NT2/D1 (cell line): Measurements from ENCODE around the gene RAB11FIP3.

Experiments
- DNase-seq: peaks from one replicate; pipeline ENCODE4 v3.0.0-alpha.2; 2011; ENCODE audit warnings: low read depth, low spot score
- H3K27me3 ChIP-seq: 2 replicates; pipeline ENCODE4 v1.6.0; 2011; ENCODE audit warnings: mild to moderate bottlenecking; ENCODE audit not compliant: insufficient read length, insufficient read depth
- H3K36me3 ChIP-seq: 2 replicates; pipeline ENCODE4 v1.6.1; 2011; ENCODE audit warnings: mild to moderate bottlenecking, low read length, mixed read lengths; ENCODE audit not compliant: insufficient read depth, insufficient read length
- H3K4me1 ChIP-seq: 2 replicates; pipeline ENCODE4 v1.5.1; 2011; ENCODE audit not compliant: insufficient read depth, insufficient read length
- H3K4me3 ChIP-seq: 2 replicates; pipeline ENCODE4 v1.5.1; 2011; ENCODE audit warnings: low read depth; ENCODE audit not compliant: insufficient read length
- H3K9ac ChIP-seq: 2 replicates; pipeline ENCODE4 v1.6.0; 2011; ENCODE audit warnings: low read depth; ENCODE audit not compliant: insufficient read length
- H3K9me3 ChIP-seq: 2 replicates; pipeline ENCODE4 v1.5.1; 2011; ENCODE audit warnings: mild to moderate bottlenecking, low read length; ENCODE audit not compliant: insufficient read depth
- SUZ12 ChIP-seq: IDR thresholded peaks from 2 replicates; pipeline ENCODE4 v1.6.1; 2011; ENCODE audit not compliant: insufficient read length, insufficient read depth; ENCODE audit errors: extremely low read depth
- YY1 ChIP-seq: IDR thresholded peaks from 2 replicates; pipeline ENCODE4 v1.6.1; 2011; ENCODE audit not compliant: insufficient read length, insufficient read depth
- ZNF274 ChIP-seq: IDR thresholded peaks from 2 replicates; pipeline ENCODE4 v1.6.1; 2011; ENCODE audit warnings: mild to moderate bottlenecking, low read depth, low read length

Gene RAB11FIP3

DNA sequence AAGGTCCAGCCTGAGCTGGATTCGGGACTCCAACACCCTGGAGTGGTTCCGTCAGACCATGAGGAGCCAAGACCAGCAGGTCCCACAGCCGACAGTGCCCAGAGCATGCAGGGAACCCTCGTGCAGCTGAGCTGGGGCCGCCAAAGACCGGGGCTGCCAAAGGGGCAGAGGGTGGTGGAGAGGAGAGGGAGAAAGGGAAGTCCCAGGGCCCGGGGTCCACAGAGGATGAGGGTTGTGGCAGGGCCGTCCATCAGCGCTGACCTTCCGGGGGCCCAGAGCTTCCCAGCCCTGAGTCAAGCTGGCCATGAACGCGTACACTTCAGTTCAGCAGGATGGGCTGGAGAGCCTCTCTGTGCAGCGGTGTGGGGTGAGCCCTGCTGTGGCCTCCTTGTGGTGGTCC lies 95.4 kb downstream of the RAB11FIP3 start:
- H3K4me3 ChIP-seq: no peak overlapping the region
- TF ChIP-seq YY1: no peak
- TF ChIP-seq ZNF274: no peak
- TF ChIP-seq SUZ12: no peak
- H3K4me1 ChIP-seq: peaks cover 27% of the 10 kb centered on the region
- no peak overlapping the region for H3K9ac ChIP-seq
- DNase-seq: no peak
- no peaks in the 10 kb centered on the region for H3K9me3 ChIP-seq
- peaks cover 68% of the 10 kb centered on the region for H3K36me3 ChIP-seq
- H3K27me3 ChIP-seq: no peaks in the 10 kb centered on the region

DNA sequence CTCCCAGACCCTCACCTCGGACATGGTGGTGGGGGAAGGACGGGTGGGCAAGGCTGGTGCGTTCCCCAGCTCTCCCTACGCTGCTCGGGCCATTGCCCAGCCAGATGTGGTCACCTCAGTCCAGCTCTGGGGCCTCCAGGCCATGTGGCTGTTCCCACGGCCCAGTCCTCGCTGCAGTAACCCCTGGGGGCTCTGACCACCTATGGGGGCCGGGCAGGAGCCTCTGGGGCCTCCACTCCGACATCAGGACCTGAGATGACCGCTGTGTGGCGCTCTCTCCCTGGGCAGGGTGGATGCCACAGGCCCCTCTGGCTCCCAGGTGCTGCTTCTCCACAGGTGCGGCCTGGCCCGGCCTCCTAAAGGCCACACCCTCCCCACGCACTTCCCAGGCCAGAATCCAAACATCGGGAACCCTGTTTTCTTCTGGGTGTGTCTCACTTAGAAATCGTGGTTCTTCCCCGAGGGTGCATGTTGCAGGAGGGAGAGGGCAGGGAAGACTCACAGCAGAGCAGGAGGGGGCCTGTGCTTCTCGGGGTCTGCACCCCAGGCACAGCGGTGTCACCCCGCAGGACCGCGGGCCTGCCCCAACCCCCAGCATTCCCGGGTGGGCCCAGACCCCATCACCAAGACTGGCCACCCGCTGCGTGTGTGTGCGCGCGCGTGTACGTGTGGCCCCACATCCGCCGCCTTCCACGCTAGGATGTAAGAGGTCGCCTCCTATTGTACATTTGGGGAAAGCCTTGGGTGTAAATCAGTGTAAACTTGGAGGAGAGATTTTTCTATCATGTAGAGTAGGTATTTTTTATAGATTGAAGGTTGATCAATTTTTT lies 96.1 kb downstream of the RAB11FIP3 start:
- Histone ChIP-seq H3K4me1 (peaks cover 30% of the 10 kb centered on the region), H3K9ac (no peak overlapping the region), H3K27me3 (no peaks in the 10 kb centered on the region), H3K36me3 (peaks cover 62% of the 10 kb centered on the region), H3K9me3 (no peaks in the 10 kb centered on the region), H3K4me3 (no peak overlapping the region)
- no peak for DNase-seq
- TF ChIP-seq YY1 (no peak), SUZ12 (no peak), ZNF274 (no peak)

DNA sequence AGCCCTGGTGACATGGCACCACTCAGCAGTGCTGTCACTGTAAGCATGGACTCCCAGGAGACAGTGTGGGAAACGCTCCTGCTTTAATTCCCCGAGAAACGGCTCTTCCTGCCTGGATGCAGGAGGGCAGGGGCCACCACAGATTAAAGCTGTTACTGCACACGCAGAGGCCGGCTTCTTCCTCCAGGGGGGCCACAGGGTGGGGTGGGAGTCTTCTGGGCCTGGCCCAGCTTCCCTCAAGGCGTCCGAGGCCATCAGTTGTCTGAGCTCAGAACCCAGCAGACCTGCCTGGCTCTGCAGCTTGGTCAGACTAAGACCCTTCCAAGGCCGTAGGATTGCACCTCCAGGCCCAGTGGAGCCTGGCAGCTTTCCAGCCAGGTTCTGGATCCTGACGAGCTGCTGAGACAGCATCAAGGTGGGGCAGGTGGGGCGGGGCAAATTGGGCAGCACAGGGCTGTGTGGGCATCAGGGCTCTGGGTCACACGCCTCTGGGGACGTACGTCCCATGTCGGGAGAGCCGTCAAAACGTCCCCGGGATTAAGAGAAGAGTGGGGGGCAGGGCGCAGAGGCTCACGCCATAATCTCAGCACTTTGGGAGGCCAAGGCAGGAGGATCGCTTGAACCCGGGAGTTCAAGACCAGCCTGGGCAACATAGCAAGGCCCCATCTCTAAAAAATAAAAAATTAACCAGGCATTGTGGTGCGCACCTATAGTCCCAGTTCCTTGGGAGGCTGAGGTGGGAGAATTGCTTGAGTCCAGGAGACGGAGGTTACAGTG lies 97.1 kb downstream of the RAB11FIP3 start:
- TF ChIP-seq ZNF274 (no peak), YY1 (no peak), SUZ12 (no peak)
- no peaks in the 10 kb centered on the region for H3K9me3 ChIP-seq
- H3K9ac ChIP-seq: no peak overlapping the region
- no peak for DNase-seq
- H3K4me1 ChIP-seq: peaks cover 30% of the 10 kb centered on the region
- no peaks in the 10 kb centered on the region for H3K27me3 ChIP-seq
- H3K36me3 ChIP-seq: peaks cover 54% of the 10 kb centered on the region
- no peak overlapping the region for H3K4me3 ChIP-seq

DNA sequence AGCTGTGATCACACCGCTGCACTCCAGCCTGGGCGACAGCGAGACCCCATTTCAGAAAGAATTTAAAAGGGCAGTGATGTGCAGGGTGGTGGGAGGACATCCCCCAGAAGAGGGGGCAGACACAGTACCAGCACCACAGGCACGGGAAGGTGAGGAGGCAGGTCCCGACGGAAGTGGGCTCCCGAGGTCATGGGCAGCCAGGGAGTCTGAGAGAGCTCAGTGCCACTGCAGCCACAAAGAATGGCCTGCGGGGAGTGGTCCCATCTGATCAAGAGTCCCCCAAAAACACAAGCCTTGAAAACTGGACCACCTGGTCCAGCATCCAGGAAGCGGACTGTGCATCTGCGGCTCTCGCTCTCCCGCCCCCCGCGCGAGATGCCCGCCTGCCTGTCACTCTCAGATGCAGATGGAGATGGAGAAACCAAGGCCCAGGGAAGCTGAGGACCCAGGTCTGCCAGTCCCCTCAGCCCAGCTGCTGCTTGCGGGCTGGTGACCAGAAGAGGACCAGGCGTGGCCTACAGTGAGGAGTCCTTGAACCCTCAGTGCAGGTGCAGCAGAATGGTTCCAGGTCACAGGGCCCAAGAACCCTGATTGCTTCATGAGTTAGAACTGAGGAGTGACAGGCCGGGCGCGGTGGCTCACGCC lies 97.8 kb downstream of the RAB11FIP3 start:
- Histone ChIP-seq H3K9ac (no peak overlapping the region), H3K4me1 (peaks cover 30% of the 10 kb centered on the region), H3K9me3 (no peaks in the 10 kb centered on the region), H3K27me3 (no peaks in the 10 kb centered on the region), H3K36me3 (peaks cover 53% of the 10 kb centered on the region), H3K4me3 (no peak overlapping the region)
- TF ChIP-seq YY1: no peak
- TF ChIP-seq SUZ12: no peak
- no peak for TF ChIP-seq ZNF274
- no peak for DNase-seq

DNA sequence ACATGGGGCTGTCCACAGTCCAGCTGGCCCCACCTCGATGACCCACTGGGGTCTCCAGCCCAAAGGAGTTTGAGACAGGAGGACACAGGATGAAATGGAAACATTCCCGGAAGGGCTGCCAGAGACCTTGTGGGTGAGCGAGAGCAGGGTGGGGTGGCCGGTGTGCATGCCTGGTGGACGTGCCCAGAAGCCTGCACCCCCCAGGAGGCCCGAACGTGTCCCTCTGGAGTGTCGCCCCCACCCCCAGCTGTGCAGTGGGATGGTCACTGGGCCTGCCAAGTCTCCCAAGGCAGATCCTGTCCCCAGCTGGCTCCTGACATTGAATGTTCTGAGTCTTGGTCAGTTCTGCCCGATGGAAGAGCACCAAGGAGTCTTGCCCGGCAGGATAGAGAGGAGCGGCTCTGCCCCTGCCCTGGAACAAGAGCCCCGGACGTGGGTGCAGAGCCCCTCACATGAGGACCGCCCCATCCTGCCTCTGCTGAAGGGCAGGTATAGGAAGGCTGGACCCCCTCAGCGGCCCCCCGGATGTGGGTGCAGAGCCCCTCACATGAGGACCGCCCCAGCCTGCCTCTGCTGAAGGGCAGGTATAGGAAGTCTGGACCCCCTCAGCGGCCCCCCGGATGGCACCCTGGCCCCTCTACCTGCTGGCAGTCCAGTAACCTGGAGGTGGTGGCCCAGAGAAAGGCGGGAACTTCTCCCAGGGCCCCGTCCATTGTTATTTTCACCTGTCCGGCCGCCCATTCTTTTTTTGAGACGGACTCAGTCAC lies 99.0 kb downstream of the RAB11FIP3 start:
- H3K27me3 ChIP-seq: no peaks in the 10 kb centered on the region
- H3K9me3 ChIP-seq: no peaks in the 10 kb centered on the region
- no peak overlapping the region for H3K4me3 ChIP-seq
- H3K36me3 ChIP-seq: peaks cover 50% of the 10 kb centered on the region
- H3K4me1 ChIP-seq: peaks cover 30% of the 10 kb centered on the region
- no peak for DNase-seq
- no peak for TF ChIP-seq SUZ12
- TF ChIP-seq ZNF274: no peak
- no peak for TF ChIP-seq YY1
- H3K9ac ChIP-seq: no peak overlapping the region

DNA sequence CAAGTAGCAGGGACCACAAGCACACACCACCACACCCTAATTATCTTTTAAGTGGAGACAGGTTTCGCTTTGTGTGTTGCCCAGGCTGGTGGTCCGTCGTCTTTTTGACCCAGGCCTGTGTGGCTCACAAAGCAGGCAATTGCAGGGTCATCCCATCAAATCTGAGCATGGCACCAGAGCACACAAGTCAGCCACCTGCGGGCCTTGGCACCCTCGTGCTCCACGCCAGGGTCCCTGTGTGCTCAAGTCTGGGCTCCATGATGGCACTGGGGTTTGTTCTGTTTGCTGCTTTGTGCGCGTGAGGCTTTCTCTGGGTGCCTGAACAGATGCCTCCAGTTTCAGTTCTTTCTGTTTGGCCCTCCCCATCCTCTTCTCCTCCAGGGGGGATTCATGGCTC lies 99.7 kb downstream of the RAB11FIP3 start:
- H3K4me1 ChIP-seq: peaks cover 35% of the 10 kb centered on the region
- no peak overlapping the region for H3K4me3 ChIP-seq
- no peak for TF ChIP-seq SUZ12
- no peak for TF ChIP-seq ZNF274
- no peaks in the 10 kb centered on the region for H3K9me3 ChIP-seq
- no peak for DNase-seq
- H3K27me3 ChIP-seq: no peaks in the 10 kb centered on the region
- peaks cover 50% of the 10 kb centered on the region for H3K36me3 ChIP-seq
- H3K9ac ChIP-seq: no peak overlapping the region
